ENCODE data around the gene RNF150. TPM values are rescaled to one million over a fixed set of nuclear protein-coding genes. Genes with fewer than 3 reads are reported as not detected.

Gene RNF150
- total and polyA plus RNA-seq, 2 of the 8 experiments (the other 6 are each of a cell fraction or from before 2014, with no cell fraction given) = 3.4 to 4.8 TPM

DNA sequence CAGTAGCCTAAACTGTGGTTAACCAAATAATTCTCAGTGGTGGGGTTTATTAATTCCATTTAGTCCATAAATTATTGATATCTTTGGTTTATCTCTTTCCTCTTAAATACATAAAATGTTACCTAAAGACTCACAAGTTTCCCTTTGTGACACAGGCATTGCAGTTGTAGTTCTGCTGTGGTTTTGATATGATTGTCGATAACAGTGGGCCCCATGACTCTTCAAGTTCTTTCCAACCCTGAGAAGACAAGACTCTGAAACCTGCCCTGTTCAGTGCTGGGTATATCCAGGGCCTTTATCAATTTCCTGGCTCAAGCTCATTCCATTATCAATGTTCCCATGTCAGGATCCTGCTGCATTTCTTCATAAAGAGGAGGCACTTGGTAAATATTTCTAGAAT, 259.2 kb downstream of the RNF150 start (continued):
- no peak for TF ChIP-seq E2F6 (IDR thresholded peaks at IDR 0.05)

Measured in H1 (cell line).